Endodermal cell (in vitro differentiated cells): ENCODE data around the gene ADI1. TPM values are rescaled to one million over a fixed set of nuclear protein-coding genes. Genes with fewer than 3 reads are reported as not detected.

Experiments used
- DNase-seq: peaks from one replicate; pipeline ENCODE4 v3.0.0-alpha.2; 2017
- H3K27ac ChIP-seq: 2 replicates; pipeline ENCODE4 v1.5.1; 2013; ENCODE audit warnings: mild to moderate bottlenecking, low read depth, low read length, moderate library complexity
- H3K27me3 ChIP-seq: 2 replicates; pipeline ENCODE4 v1.6.1; 2013; ENCODE audit warnings: mild to moderate bottlenecking, low read length, moderate library complexity; ENCODE audit not compliant: insufficient read depth, control insufficient read depth, poor library complexity, severe bottlenecking
- H3K36me3 ChIP-seq: 2 replicates; pipeline ENCODE4 v1.7.0; 2013; ENCODE audit warnings: mild to moderate bottlenecking, low read length, moderate library complexity; ENCODE audit not compliant: control insufficient read depth, insufficient read depth
- H3K4me1 ChIP-seq: one replicate; pipeline ENCODE4 v1.7.0; 2013; ENCODE audit warnings: low read length; ENCODE audit not compliant: control insufficient read depth, insufficient read depth
- H3K4me3 ChIP-seq: 2 replicates; pipeline ENCODE4 v1.5.1; 2013; ENCODE audit warnings: mild to moderate bottlenecking, low read length, moderate library complexity
- H3K9ac ChIP-seq: 2 replicates; pipeline ENCODE4 v1.6.1; 2013; ENCODE audit warnings: mild to moderate bottlenecking, low read length, moderate library complexity; ENCODE audit not compliant: poor library complexity, severe bottlenecking; ENCODE audit errors: extremely low read depth
- H3K9me3 ChIP-seq: 2 replicates; pipeline ENCODE4 v1.6.1; 2013; ENCODE audit warnings: mild to moderate bottlenecking, low read length, moderate library complexity; ENCODE audit not compliant: control insufficient read depth
- H3K27ac Mint-ChIP-seq: 2 replicates; pipeline ENCODE4 v1.8.0; 2020; ENCODE audit warnings: mixed read lengths
- H3K27me3 Mint-ChIP-seq: 2 replicates; pipeline ENCODE4 v1.8.0; 2021; ENCODE audit warnings: mild to moderate bottlenecking, mixed read lengths; ENCODE audit not compliant: insufficient read depth
- H3K36me3 Mint-ChIP-seq: 2 replicates; pipeline ENCODE4 v1.8.0; 2020; ENCODE audit warnings: low read depth, mixed read lengths
- H3K4me1 Mint-ChIP-seq: 2 replicates; pipeline ENCODE4 v1.8.0; 2020; ENCODE audit warnings: mixed read lengths
- H3K4me3 Mint-ChIP-seq: 2 replicates; pipeline ENCODE4 v1.8.0; 2020; ENCODE audit warnings: mild to moderate bottlenecking, moderate library complexity, mixed read lengths
- H3K9me3 Mint-ChIP-seq: 2 replicates; pipeline ENCODE4 v1.8.0; 2020; ENCODE audit warnings: mild to moderate bottlenecking, mixed read lengths
- CTCF ChIP-seq: fragments of 200-600 bp; sonication (generic); conservative IDR thresholded peaks from 2 replicates; pipeline ENCODE4 v1.5.0; 2021; ENCODE audit warnings: antibody characterized with exemption, mild to moderate bottlenecking
- WGBS, 2 experiments: methylation state at CpG; one replicate each; pipeline versions ENCODE4 v1.1.5 to v1.1.7; 2013; ENCODE audit warnings: missing lambda C conversion rate in 2 of 2, mixed read lengths in 1 of 2; ENCODE audit not compliant: insufficient coverage in 1 of 2, insufficient read length in 1 of 2; 5-methylcytosine and 5-hydroxymethylcytosine counted together
- total RNA-seq, 2 donors: library from RNA; stranded (reverse); fragmentation: NEBNext Ultra II Directional in 1 of 2; extraction: Animal tissue kit (Norgen Biotek cat#: 25700) in 1 of 2; gene quantifications; 2 replicates in 1 of 2; 3 replicates in 1 of 2; pipeline ENCODE4 v1.2.1, GENCODE V29; 2021

The ADI1 gene
- total RNA-seq, 2 donors from 2014 or later, result 27.1 to 40.1 TPM

- no peak for TF ChIP-seq CTCF
- Mint-ChIP-seq H3K27me3 (no peaks in the 10 kb centered on the region), H3K4me3 (no peak overlapping the region), H3K9me3 (no peaks in the 10 kb centered on the region), H3K4me1 (no peaks in the 10 kb centered on the region), H3K27ac (no peak overlapping the region), H3K36me3 (peaks cover 38% of the 10 kb centered on the region)
- WGBS, 2 experiments, result 94 to 96% methylated on average over 11 to 17 of the region's 17 CpGs
- Histone ChIP-seq H3K27me3 (no peaks in the 10 kb centered on the region), H3K9ac (no peak overlapping the region), H3K36me3 (peaks cover 17% of the 10 kb centered on the region), H3K4me3 (no peak overlapping the region), H3K9me3 (no peaks in the 10 kb centered on the region), H3K27ac (no peak overlapping the region), H3K4me1 (no peaks in the 10 kb centered on the region)
- DNase-seq, result no peak
Measured at GRCh38 chr2:3470166-3470651, 49.1 kb downstream of the ADI1 start.

GRCh38 chr2:3469486-3469885 lies 49.8 kb downstream of the ADI1 start:
- Histone ChIP-seq H3K9me3 (no peaks in the 10 kb centered on the region), H3K27ac (no peak overlapping the region), H3K27me3 (no peaks in the 10 kb centered on the region), H3K4me3 (no peak overlapping the region), H3K4me1 (no peaks in the 10 kb centered on the region), H3K36me3 (peaks cover 15% of the 10 kb centered on the region), H3K9ac (no peak overlapping the region)
- WGBS, 2 experiments, result 92 to 100% methylated on average over 2 to 7 of the region's 7 CpGs
- Mint-ChIP-seq H3K27me3 (no peaks in the 10 kb centered on the region), H3K36me3 (peaks cover 36% of the 10 kb centered on the region), H3K9me3 (no peaks in the 10 kb centered on the region), H3K4me3 (no peak overlapping the region), H3K27ac (no peak overlapping the region), H3K4me1 (no peaks in the 10 kb centered on the region)
- TF ChIP-seq CTCF, result no peak
- DNase-seq, result no peak

- H3K36me3 Mint-ChIP-seq, result peaks cover 38% of the 10 kb centered on the region
- WGBS, 2 experiments, result 94 to 98% methylated on average over 20 to 31 of the region's 31 CpGs
- TF ChIP-seq CTCF, result no peak
Measured at GRCh38 chr2:3468296-3468988, 50.9 kb downstream of the ADI1 start.

More at GRCh38 chr2:3468296-3468988, 50.9 kb downstream of the ADI1 start:
- H3K27me3 ChIP-seq, result no peaks in the 10 kb centered on the region
- no peak overlapping the region for H3K4me3 ChIP-seq
- Mint-ChIP-seq H3K9me3 (no peaks in the 10 kb centered on the region), H3K4me3 (no peak overlapping the region), H3K27ac (peak overlapping the region; percentile 16), H3K27me3 (no peaks in the 10 kb centered on the region), H3K4me1 (peaks cover 2% of the 10 kb centered on the region)
- H3K9me3 ChIP-seq, result no peaks in the 10 kb centered on the region
- peaks cover 15% of the 10 kb centered on the region for H3K36me3 ChIP-seq
- peaks cover under 1% of the 10 kb centered on the region for H3K4me1 ChIP-seq
- DNase-seq, result no peak
- no peak overlapping the region for H3K27ac ChIP-seq
- H3K9ac ChIP-seq, result no peak overlapping the region
